Right atrium auricular region (tissue), 2 donors: Measurements from ENCODE around the gene TENM3. TPM values are rescaled to one million over a fixed set of nuclear protein-coding genes. Genes with fewer than 3 reads are reported as not detected.

Experiments used
- DNase-seq: peaks from one replicate; pipeline ENCODE4 v3.0.0-alpha.2; 2019; ENCODE audit warnings: low spot score
- H3K27ac ChIP-seq, 2 donors: fragments of 200-600 bp; sonication (generic); 1 replicate in 1 of 2; 2 replicates in 1 of 2; pipeline ENCODE4 v1.5.1; 2016 to 2019
- H3K27me3 ChIP-seq, 2 donors: fragments of 200-600 bp; sonication (generic); one replicate each; pipeline versions ENCODE4 v1.5.1 to v1.6.0; 2017 to 2019
- H3K36me3 ChIP-seq: fragments of 200-600 bp; sonication (generic); one replicate; pipeline ENCODE4 v1.5.1; 2016
- H3K4me1 ChIP-seq, 2 donors: fragments of 200-600 bp; sonication (generic); one replicate each; pipeline versions ENCODE4 v1.5.1 to v1.6.0; 2017 to 2019
- H3K4me3 ChIP-seq, 2 donors: fragments of 200-600 bp; sonication (generic); 1 replicate in 1 of 2; 2 replicates in 1 of 2; pipeline ENCODE4 v1.5.1; 2017 to 2019; ENCODE audit warnings: mild to moderate bottlenecking in 1 of 2, moderate library complexity in 1 of 2
- H3K9me3 ChIP-seq, 2 donors: fragments of 200-600 bp; sonication (generic); one replicate each; pipeline ENCODE4 v1.5.1; 2019
- CTCF ChIP-seq, 2 donors: fragments of 200-600 bp; sonication (generic); IDR thresholded peaks; one replicate each; pipeline ENCODE4 v1.5.1; 2019; ENCODE audit warnings: antibody characterized with exemption in 2 of 2
- total RNA-seq, 2 donors: library from RNA; depleted of rRNA; stranded (reverse); fragments of >200 nt; gene quantifications; one replicate each; pipeline ENCODE4 v1.1.0, GENCODE V29; 2016

The TENM3 gene
- total RNA-seq, 2 donors from 2014 or later: 10.7 to 15.9 TPM

GRCh38 chr4:182205306-182205705, 37.9 kb upstream of the TENM3 start:
- Histone ChIP-seq H3K27me3 (no peaks in the 10 kb centered on the region), H3K27ac (no peak overlapping the region), H3K4me1 (no peaks in the 10 kb centered on the region), H3K4me3 (no peak overlapping the region), H3K9me3 (no peaks in the 10 kb centered on the region), H3K36me3 (no peaks in the 10 kb centered on the region)
- no peak for DNase-seq
- TF ChIP-seq CTCF (IDR thresholded peaks at IDR 0.05): no peak

GRCh38 chr4:182206266-182206665, 36.9 kb upstream of the TENM3 start:
- H3K4me3 ChIP-seq: no peak overlapping the region
- DNase-seq: no peak
- H3K9me3 ChIP-seq: no peaks in the 10 kb centered on the region
- no peak overlapping the region for H3K27ac ChIP-seq
- no peak for TF ChIP-seq CTCF (IDR thresholded peaks at IDR 0.05)
- H3K4me1 ChIP-seq: no peaks in the 10 kb centered on the region
- H3K36me3 ChIP-seq: no peaks in the 10 kb centered on the region
- H3K27me3 ChIP-seq: no peaks in the 10 kb centered on the region

GRCh38 chr4:182206916-182207315, 36.3 kb upstream of the TENM3 start:
- H3K27ac ChIP-seq: no peak overlapping the region
- H3K36me3 ChIP-seq: no peaks in the 10 kb centered on the region

GRCh38 chr4:182207830-182208396, 35.3 kb upstream of the TENM3 start:
- no peak overlapping the region for H3K27ac ChIP-seq
- H3K4me1 ChIP-seq: no peaks in the 10 kb centered on the region
- TF ChIP-seq CTCF (IDR thresholded peaks at IDR 0.05): no peak

More at GRCh38 chr4:182206916-182207315, 36.3 kb upstream of the TENM3 start:
- Histone ChIP-seq H3K9me3 (no peaks in the 10 kb centered on the region), H3K4me1 (no peaks in the 10 kb centered on the region), H3K27me3 (no peaks in the 10 kb centered on the region), H3K4me3 (no peak overlapping the region)
- no peak for DNase-seq
- TF ChIP-seq CTCF (IDR thresholded peaks at IDR 0.05): no peak

GRCh38 chr4:182208526-182209050, 34.6 kb upstream of the TENM3 start:
- H3K27ac ChIP-seq: no peak overlapping the region
- H3K36me3 ChIP-seq: no peaks in the 10 kb centered on the region
- H3K4me1 ChIP-seq: no peaks in the 10 kb centered on the region
- no peak overlapping the region for H3K4me3 ChIP-seq
- no peak for DNase-seq
- H3K9me3 ChIP-seq: no peaks in the 10 kb centered on the region
- H3K27me3 ChIP-seq: no peaks in the 10 kb centered on the region
- TF ChIP-seq CTCF (IDR thresholded peaks at IDR 0.05): no peak

More at GRCh38 chr4:182207830-182208396, 35.3 kb upstream of the TENM3 start:
- H3K36me3 ChIP-seq: no peaks in the 10 kb centered on the region
- H3K9me3 ChIP-seq: no peaks in the 10 kb centered on the region
- no peak for DNase-seq
- H3K4me3 ChIP-seq: no peak overlapping the region
- no peaks in the 10 kb centered on the region for H3K27me3 ChIP-seq
